Transverse colon (tissue), 4 donors: Measurements from ENCODE around the gene LACTB. TPM values are rescaled to one million over a fixed set of nuclear protein-coding genes. Genes with fewer than 3 reads are reported as not detected.

Experiments
- DNase-seq: peaks from one replicate; pipeline ENCODE4 v3.0.0-alpha.2; 2019
- H3K27ac ChIP-seq, 4 donors: fragments of 200-600 bp; sonication (generic); 2 replicates each; pipeline ENCODE4 v1.5.1; 2016 to 2018; ENCODE audit warnings: inconsistent platforms in 4 of 4
- H3K27me3 ChIP-seq: fragments of 200-600 bp; sonication (generic); 2 replicates; pipeline ENCODE4 v1.5.1; 2017; ENCODE audit warnings: inconsistent platforms
- H3K36me3 ChIP-seq, 4 donors: fragments of 200-600 bp; sonication (generic); 2 replicates each; pipeline ENCODE4 v1.5.1; 2017 to 2019; ENCODE audit warnings: inconsistent platforms in 4 of 4
- H3K4me1 ChIP-seq, 4 donors: fragments of 200-600 bp; sonication (generic); 2 replicates each; pipeline ENCODE4 v1.5.1; 2017 to 2020; ENCODE audit warnings: inconsistent platforms in 4 of 4
- H3K4me3 ChIP-seq, 4 donors: fragments of 200-600 bp; sonication (generic); 1 replicate in 1 of 4; 2 replicates in 3 of 4; pipeline versions ENCODE4 v1.5.1 to v1.6.1; 2017 to 2019; ENCODE audit warnings: inconsistent platforms in 4 of 4
- H3K9me3 ChIP-seq, 2 donors: fragments of 200-600 bp; sonication (generic); 2 replicates each; pipeline ENCODE4 v1.5.1; 2017 to 2019; ENCODE audit warnings: inconsistent platforms in 2 of 2
- CTCF ChIP-seq, 5 experiments: fragments of 200-600 bp in 3 of 5; fragments of 450-650 bp in 2 of 5; sonication (generic) in 3 of 5; IDR thresholded peaks; 1 replicate in 2 of 5; 2 replicates in 3 of 5; pipeline ENCODE4 v1.5.1; 2016 to 2017; ENCODE audit warnings: antibody characterized with exemption in 5 of 5, inconsistent platforms in 3 of 5, mild to moderate bottlenecking in 2 of 5, moderate library complexity in 1 of 5
- EP300 ChIP-seq: sonication (generic); formaldehyde crosslinking; IDR thresholded peaks from one replicate; pipeline ENCODE4 v1.6.1; 2017; ENCODE audit warnings: antibody characterized with exemption, low read depth
- POLR2A ChIP-seq: fragments of 450-650 bp; IDR thresholded peaks from one replicate; pipeline ENCODE4 v1.6.1; 2016; ENCODE audit warnings: antibody characterized with exemption, mild to moderate bottlenecking, moderate library complexity
- POLR2AphosphoS5 ChIP-seq, 3 donors: sonication (generic); formaldehyde crosslinking; IDR thresholded peaks; one replicate each; pipeline ENCODE4 v1.6.1; 2016; ENCODE audit warnings: antibody characterized with exemption in 3 of 3
- WGBS, 2 donors: methylation state at CpG; one replicate each; pipeline ENCODE4 v1.1.5; 2018; ENCODE audit warnings: low coverage in 1 of 2; 5-methylcytosine and 5-hydroxymethylcytosine counted together
- in situ Hi-C, 4 donors: fragments of 200-750 bp; cut with MboI; loops; one replicate each; pipeline versions ENCODE4 v1.15.0 to v1.15.1; 2017; ENCODE audit warnings: low sequenced_read_pairs in 3 of 4, low pct_ligation_motif_present in 1 of 4, low pct_unique_long_range_greater_than_20kb in 1 of 4
- intact Hi-C: fragments of 100-400 bp; cut with DNase I; formaldehyde crosslinking; loops from one replicate; pipeline ENCODE4 v1.15.1; 2023; ENCODE audit warnings: low total_unique reads
- total RNA-seq, 4 donors: library from RNA; depleted of rRNA; stranded (reverse); fragments of >200 nt; gene quantifications; one replicate each; pipeline ENCODE4 v1.1.0, GENCODE V29; 2016

The LACTB gene
- total RNA-seq = 10 to 100 TPM in 3 of 4 donors, 1 to 10 TPM in 1; 6.7 to 20.6 (median 19.6) TPM

- intact Hi-C loops (no loop called here), in situ Hi-C loops (no loop called here)
- peaks cover 8 to 10% of the 10 kb centered on the region in 2 donors for H3K9me3 ChIP-seq
- peaks cover 0 to 5% (median 0%) of the 10 kb centered on the region in 4 donors for H3K36me3 ChIP-seq
- peak within 1 kb of the TSS; percentile 95 to 98 (median 97) for H3K27ac ChIP-seq
- peaks cover 0 to 13% (median 4%) of the 10 kb centered on the region in 4 donors for H3K4me1 ChIP-seq
- 4 to 14% methylated on average over 5 to 40 of the region's 40 CpGs for WGBS, 2 donors
- DNase-seq = peak; percentile 89
- no peaks in the 10 kb centered on the region for H3K27me3 ChIP-seq
- H3K4me3 ChIP-seq = peak within 1 kb of the TSS; percentile 83 to 99 (median 91)
- TF ChIP-seq CTCF (IDR thresholded peaks at IDR 0.05) = no peak
- TF ChIP-seq POLR2AphosphoS5 (IDR thresholded peaks at IDR 0.05) = peak; percentile 87 to 94 (median 94)
- TF ChIP-seq EP300 = no peak
- TF ChIP-seq POLR2A = peak; percentile 85
These were observed at the start of gene LACTB for GRCh38 chr15:63121382-63122001. Gene LACTB, plus strand, starts transcription at chr15:63121861. Its CDS starts 11 bp downstream, at chr15:63121872.

- Histone ChIP-seq H3K9me3 (no peaks in the 10 kb centered on the region), H3K27me3 (no peaks in the 10 kb centered on the region), H3K27ac (peak overlapping the region; percentile 1 to 96 (median 68)), H3K4me1 (peaks cover 0 to 35% (median 9%) of the 10 kb centered on the region in 4 donors), H3K4me3 (no peak overlapping the region), H3K36me3 (peaks cover 0 to 21% (median 10%) of the 10 kb centered on the region in 4 donors)
- DNase-seq = no peak
- intact Hi-C loops = no loop called here
- TF ChIP-seq EP300 (no peak), CTCF (IDR thresholded peaks at IDR 0.05) (no peak), POLR2AphosphoS5 (IDR thresholded peaks at IDR 0.05) (no peak), POLR2A (no peak)
- 68 to 74% methylated on average over 3 of the region's 3 CpGs for WGBS, 2 donors
- in situ Hi-C loops = no loop called here
These were observed 49.5 kb upstream of the LACTB start for GRCh38 chr15:63072023-63072650.

GRCh38 chr15:63072809-63073277, 48.8 kb upstream of the LACTB start:
- H3K4me1 ChIP-seq = peaks cover 0 to 28% (median 9%) of the 10 kb centered on the region in 4 donors
- TF ChIP-seq EP300 (no peak), POLR2A (peak; percentile 3), POLR2AphosphoS5 (IDR thresholded peaks at IDR 0.05) (no peak), CTCF (IDR thresholded peaks at IDR 0.05) (no peak)
- intact Hi-C loops = no loop called here
- H3K27me3 ChIP-seq = no peaks in the 10 kb centered on the region
- 88% methylated on average over 9 of the region's 9 CpGs; no CpG with 5 or more reads in 1 of the 2 donors for WGBS, 2 donors
- no peak for DNase-seq
- peaks cover 0 to 14% (median 7%) of the 10 kb centered on the region in 4 donors for H3K36me3 ChIP-seq
- in situ Hi-C loops = no loop called here
- peak overlapping the region; percentile 51 to 96 (median 68) for H3K27ac ChIP-seq
- no peak overlapping the region for H3K4me3 ChIP-seq
- H3K9me3 ChIP-seq = no peaks in the 10 kb centered on the region

GRCh38 chr15:63073497-63074172, 48.0 kb upstream of the LACTB start:
- no peak overlapping the region for H3K4me3 ChIP-seq
- 50 to 75% methylated on average over 2 to 9 of the region's 9 CpGs for WGBS, 2 donors
- intact Hi-C loops = no loop called here
- H3K27ac ChIP-seq = peak overlapping the region; percentile 51 to 96 (median 68)
- H3K36me3 ChIP-seq = peaks cover 0 to 11% (median 4%) of the 10 kb centered on the region in 4 donors
- no peaks in the 10 kb centered on the region for H3K27me3 ChIP-seq
- DNase-seq = no peak
- TF ChIP-seq POLR2AphosphoS5 (IDR thresholded peaks at IDR 0.05) (peak in 1 of 3 donors; percentile 43), POLR2A (no peak), CTCF (IDR thresholded peaks at IDR 0.05) (no peak), EP300 (no peak)
- H3K4me1 ChIP-seq = peaks cover 0 to 26% (median 9%) of the 10 kb centered on the region in 4 donors
- no peaks in the 10 kb centered on the region for H3K9me3 ChIP-seq
- in situ Hi-C loops = no loop called here
